H9 (cell line): ENCODE results near the gene TRMT2A. TPM values are rescaled to one million over a fixed set of nuclear protein-coding genes. Genes with fewer than 3 reads are reported as not detected.

Experiments used
- DNase-seq: peaks from one replicate; pipeline ENCODE4 v3.0.0-alpha.2; 2017
- H2AFZ ChIP-seq: one replicate; pipeline ENCODE4 v1.6.1; 2013; ENCODE audit warnings: mild to moderate bottlenecking, low read length, control low read depth, moderate library complexity
- H2AK5ac ChIP-seq: 2 replicates; pipeline ENCODE4 v1.6.1; 2013; ENCODE audit warnings: low read length, control low read depth, mixed read lengths; ENCODE audit not compliant: insufficient read length
- H2BK120ac ChIP-seq: one replicate; pipeline ENCODE4 v1.6.1; 2013; ENCODE audit warnings: low read depth, mild to moderate bottlenecking, low read length, control low read depth, inconsistent platforms; ENCODE audit not compliant: poor library complexity, severe bottlenecking
- H2BK12ac ChIP-seq: 2 replicates; pipeline ENCODE4 v1.6.1; 2013; ENCODE audit warnings: low read length, control low read depth, mixed read lengths, low read depth; ENCODE audit not compliant: insufficient read length
- H2BK15ac ChIP-seq: 2 replicates; pipeline ENCODE4 v1.6.1; 2013; ENCODE audit warnings: low read depth, low read length, control low read depth
- H2BK20ac ChIP-seq: one replicate; pipeline ENCODE4 v1.6.1; 2013; ENCODE audit warnings: low read depth, mild to moderate bottlenecking, low read length, control low read depth, inconsistent platforms; ENCODE audit not compliant: poor library complexity, severe bottlenecking
- H2BK5ac ChIP-seq: 2 replicates; pipeline ENCODE4 v1.6.1; 2013; ENCODE audit warnings: low read length, control low read depth, mixed read lengths; ENCODE audit not compliant: insufficient read length
- H3K14ac ChIP-seq: 2 replicates; pipeline ENCODE4 v1.6.1; 2013; ENCODE audit warnings: low read length, control low read depth; ENCODE audit not compliant: insufficient read depth
- H3K18ac ChIP-seq: 2 replicates; pipeline ENCODE4 v1.6.1; 2013; ENCODE audit warnings: low read depth, mild to moderate bottlenecking, mixed read lengths, low read length, control low read depth; ENCODE audit not compliant: insufficient read length
- H3K23ac ChIP-seq: 2 replicates; pipeline ENCODE4 v1.6.1; 2013; ENCODE audit warnings: low read length, control low read depth, mixed read lengths, low read depth; ENCODE audit not compliant: insufficient read length
- H3K23me2 ChIP-seq: 2 replicates; pipeline ENCODE4 v1.6.1; 2013; ENCODE audit warnings: low read depth, mild to moderate bottlenecking, mixed read lengths, low read length, control low read depth; ENCODE audit not compliant: insufficient read length, poor library complexity, severe bottlenecking
- H3K27ac ChIP-seq: 2 replicates; pipeline ENCODE4 v1.5.1; 2013; ENCODE audit warnings: low read length, control low read depth, mixed read lengths, low read depth; ENCODE audit not compliant: insufficient read length
- H3K27me3 ChIP-seq: 2 replicates; pipeline ENCODE4 v1.6.1; 2013; ENCODE audit warnings: low read length, control low read depth, inconsistent platforms; ENCODE audit not compliant: insufficient read depth
- H3K4ac ChIP-seq: 2 replicates; pipeline ENCODE4 v1.6.1; 2013; ENCODE audit warnings: low read depth, mild to moderate bottlenecking, control low read depth, inconsistent platforms, low read length, moderate library complexity
- H3K4me1 ChIP-seq: 2 replicates; pipeline ENCODE4 v1.6.1; 2013; ENCODE audit warnings: low read length, control low read depth, inconsistent platforms; ENCODE audit not compliant: insufficient read depth
- H3K4me2 ChIP-seq: 2 replicates; pipeline ENCODE4 v1.6.1; 2013; ENCODE audit warnings: low read length, control low read depth, mixed read lengths; ENCODE audit not compliant: insufficient read length, insufficient read depth
- H3K56ac ChIP-seq: 2 replicates; pipeline ENCODE4 v1.6.1; 2013; ENCODE audit warnings: low read depth, mild to moderate bottlenecking, mixed read lengths, low read length, control low read depth; ENCODE audit not compliant: insufficient read length
- H3K79me1 ChIP-seq: 2 replicates; pipeline ENCODE4 v1.6.1; 2013; ENCODE audit warnings: low read depth, mild to moderate bottlenecking, moderate library complexity, low read length, control low read depth, inconsistent platforms; ENCODE audit not compliant: insufficient read depth, poor library complexity, severe bottlenecking
- H3K79me2 ChIP-seq: 2 replicates; pipeline ENCODE4 v1.6.1; 2013; ENCODE audit warnings: low read length, control low read depth, inconsistent platforms; ENCODE audit not compliant: insufficient read depth
- H3K9ac ChIP-seq: 2 replicates; pipeline ENCODE4 v1.6.1; 2013; ENCODE audit warnings: low read length, control low read depth, mixed read lengths; ENCODE audit not compliant: insufficient read length; ENCODE audit errors: extremely low read depth
- H3K9me3 ChIP-seq: one replicate; pipeline ENCODE4 v1.6.1; 2013; ENCODE audit warnings: low read depth, low read length, inconsistent platforms; ENCODE audit not compliant: control insufficient read depth
- H3T11ph ChIP-seq: one replicate; pipeline ENCODE4 v1.6.1; 2013; ENCODE audit warnings: mild to moderate bottlenecking, low read length, control low read depth, inconsistent platforms
- H4K20me1 ChIP-seq: one replicate; pipeline ENCODE4 v1.6.1; 2013; ENCODE audit not compliant: control insufficient read depth, insufficient read length, insufficient read depth
- H4K5ac ChIP-seq: 2 replicates; pipeline ENCODE4 v1.6.1; 2013; ENCODE audit warnings: low read depth, mild to moderate bottlenecking, mixed read lengths, low read length, control low read depth; ENCODE audit not compliant: insufficient read length
- H4K8ac ChIP-seq: replicated peaks from 2 replicates; pipeline ENCODE4 v1.6.1; 2013; ENCODE audit warnings: low read length, control low read depth, mixed read lengths, low read depth; ENCODE audit not compliant: insufficient read length
- H4K91ac ChIP-seq: 2 replicates; pipeline ENCODE4 v1.6.1; 2013; ENCODE audit warnings: low read depth, mild to moderate bottlenecking, moderate library complexity, mixed read lengths, low read length, control low read depth; ENCODE audit not compliant: insufficient read length
- H3K27ac Mint-ChIP-seq, 3 experiments: 2 replicates in 2 of 3; 3 replicates in 1 of 3; pipeline ENCODE4 v1.8.0; 2020 to 2021; ENCODE audit warnings: mixed read lengths in 3 of 3, mild to moderate bottlenecking in 1 of 3, moderate library complexity in 1 of 3
- H3K27me3 Mint-ChIP-seq: 2 replicates; pipeline ENCODE4 v1.8.0; 2021; ENCODE audit warnings: low read depth, mild to moderate bottlenecking, moderate library complexity, mixed read lengths
- H3K36me3 Mint-ChIP-seq, 3 experiments: 2 replicates in 2 of 3; 3 replicates in 1 of 3; pipeline ENCODE4 v1.8.0; 2020 to 2021; ENCODE audit warnings: low read depth in 3 of 3, mixed read lengths in 3 of 3; ENCODE audit not compliant: insufficient read depth in 1 of 3
- H3K4me1 Mint-ChIP-seq, 2 experiments: 2 replicates each; pipeline ENCODE4 v1.8.0; 2020; ENCODE audit warnings: mixed read lengths in 2 of 2
- H3K4me3 Mint-ChIP-seq, 2 experiments: 2 replicates in 1 of 2; 3 replicates in 1 of 2; pipeline ENCODE4 v1.8.0; 2020 to 2021; ENCODE audit warnings: mild to moderate bottlenecking in 2 of 2, mixed read lengths in 2 of 2, moderate library complexity in 1 of 2
- H3K9me3 Mint-ChIP-seq, 2 experiments: 2 replicates in 1 of 2; 3 replicates in 1 of 2; pipeline ENCODE4 v1.8.0; 2020; ENCODE audit warnings: mild to moderate bottlenecking in 2 of 2, mixed read lengths in 2 of 2, moderate library complexity in 1 of 2
- WGBS: extraction: QIAGEN DNeasy Blood & Tissue Kit; methylation state at CpG from one replicate; pipeline ENCODE4 v1.1.7; 2013; ENCODE audit warnings: missing lambda C conversion rate, low lambda C conversion rate, mixed read lengths; ENCODE audit not compliant: insufficient read length; ENCODE audit errors: extremely low coverage; 5-methylcytosine and 5-hydroxymethylcytosine counted together
- total RNA-seq: library from RNA; stranded (reverse); gene quantifications from 2 replicates; pipeline ENCODE4 v1.2.1, GENCODE V29; 2021
- TF ChIP-seq, protein P1 (sequence below): fragments of 200-600 bp; sonication (generic); conservative IDR thresholded peaks from 3 replicates; pipeline ENCODE4 v1.8.0; 2021; ENCODE audit warnings: antibody characterized with exemption, mild to moderate bottlenecking

TRMT2A gene
- total RNA-seq, 1 experiment from 2014 or later: 58.2 TPM

GRCh38 chr22:20089977-20090729 is 26.9 kb downstream of the TRMT2A start:
- no peak overlapping the region for H3K9ac ChIP-seq
- H3K27ac Mint-ChIP-seq: no peak overlapping the region; a peak in 1 of 7 replicates
- H3K4me2 ChIP-seq: no peak overlapping the region
- H3K23ac ChIP-seq: no peak overlapping the region
- H3K4me1 Mint-ChIP-seq: peaks cover under 1 to 2% of the 10 kb centered on the region in 2 experiments; a peak in 1 of 4 replicates
- no peak overlapping the region for H4K5ac ChIP-seq
- H2BK20ac ChIP-seq: no peak overlapping the region
- no peaks in the 10 kb centered on the region for H3K4me1 ChIP-seq
- no peak overlapping the region for H2AFZ ChIP-seq
- peaks cover 81 to 100% (median 100%) of the 10 kb centered on the region in 3 experiments; a peak in 6 of 7 replicates for H3K36me3 Mint-ChIP-seq
- H3K56ac ChIP-seq: no peak overlapping the region
- H2BK12ac ChIP-seq: no peak overlapping the region
- no peaks in the 10 kb centered on the region for H3K9me3 Mint-ChIP-seq
- no peak overlapping the region for H2BK120ac ChIP-seq
- H2BK15ac ChIP-seq: no peak overlapping the region
- no peak overlapping the region for H3K27ac ChIP-seq
- H2BK5ac ChIP-seq: no peak overlapping the region
- H3K4me3 Mint-ChIP-seq: no peak overlapping the region
- no peaks in the 10 kb centered on the region for H4K20me1 ChIP-seq
- H3K4ac ChIP-seq: no peak overlapping the region
- no peaks in the 10 kb centered on the region; the same call in 1 of the 2 replicates for H3K27me3 Mint-ChIP-seq
- peaks cover 3% of the 10 kb centered on the region; the same call in 1 of the 2 replicates for H3K79me2 ChIP-seq
- H3K18ac ChIP-seq: no peak overlapping the region
- no peaks in the 10 kb centered on the region for H3K23me2 ChIP-seq
- H2AK5ac ChIP-seq: no peak overlapping the region
- WGBS: no CpG with 5 or more reads among the region's 11 CpGs
- no peak overlapping the region for H4K91ac ChIP-seq
- no peak overlapping the region for H3K14ac ChIP-seq
- DNase-seq: no peak
- no peaks in the 10 kb centered on the region for H3K27me3 ChIP-seq
- H4K8ac ChIP-seq: no peak overlapping the region
- H3T11ph ChIP-seq: no peak overlapping the region
- H3K79me1 ChIP-seq: peaks cover 13% of the 10 kb centered on the region
- H3K9me3 ChIP-seq: no peaks in the 10 kb centered on the region
- TF ChIP-seq, protein P1, sequence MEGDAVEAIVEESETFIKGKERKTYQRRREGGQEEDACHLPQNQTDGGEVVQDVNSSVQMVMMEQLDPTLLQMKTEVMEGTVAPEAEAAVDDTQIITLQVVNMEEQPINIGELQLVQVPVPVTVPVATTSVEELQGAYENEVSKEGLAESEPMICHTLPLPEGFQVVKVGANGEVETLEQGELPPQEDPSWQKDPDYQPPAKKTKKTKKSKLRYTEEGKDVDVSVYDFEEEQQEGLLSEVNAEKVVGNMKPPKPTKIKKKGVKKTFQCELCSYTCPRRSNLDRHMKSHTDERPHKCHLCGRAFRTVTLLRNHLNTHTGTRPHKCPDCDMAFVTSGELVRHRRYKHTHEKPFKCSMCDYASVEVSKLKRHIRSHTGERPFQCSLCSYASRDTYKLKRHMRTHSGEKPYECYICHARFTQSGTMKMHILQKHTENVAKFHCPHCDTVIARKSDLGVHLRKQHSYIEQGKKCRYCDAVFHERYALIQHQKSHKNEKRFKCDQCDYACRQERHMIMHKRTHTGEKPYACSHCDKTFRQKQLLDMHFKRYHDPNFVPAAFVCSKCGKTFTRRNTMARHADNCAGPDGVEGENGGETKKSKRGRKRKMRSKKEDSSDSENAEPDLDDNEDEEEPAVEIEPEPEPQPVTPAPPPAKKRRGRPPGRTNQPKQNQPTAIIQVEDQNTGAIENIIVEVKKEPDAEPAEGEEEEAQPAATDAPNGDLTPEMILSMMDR: no peak
